Esophagus squamous epithelium (tissue), 4 donors: ENCODE measurements around the gene EPB41L5.

ENCODE experiments used
- POLR2A ChIP-seq, 4 donors: fragments of 450-650 bp; IDR thresholded peaks; one replicate each; pipeline ENCODE4 v1.6.1; 2017; ENCODE audit warnings: antibody characterized with exemption in 4 of 4, mild to moderate bottlenecking in 4 of 4, moderate library complexity in 3 of 4
- TF ChIP-seq, protein P1 (sequence below), 6 experiments: fragments of 450-650 bp in 4 of 6; fragments of 200-600 bp in 2 of 6; sonication (generic) in 2 of 6; IDR thresholded peaks; one replicate each; pipeline ENCODE4 v1.5.1; 2016 to 2019; ENCODE audit warnings: antibody characterized with exemption in 6 of 6, mild to moderate bottlenecking in 4 of 6, moderate library complexity in 4 of 6

DNA sequence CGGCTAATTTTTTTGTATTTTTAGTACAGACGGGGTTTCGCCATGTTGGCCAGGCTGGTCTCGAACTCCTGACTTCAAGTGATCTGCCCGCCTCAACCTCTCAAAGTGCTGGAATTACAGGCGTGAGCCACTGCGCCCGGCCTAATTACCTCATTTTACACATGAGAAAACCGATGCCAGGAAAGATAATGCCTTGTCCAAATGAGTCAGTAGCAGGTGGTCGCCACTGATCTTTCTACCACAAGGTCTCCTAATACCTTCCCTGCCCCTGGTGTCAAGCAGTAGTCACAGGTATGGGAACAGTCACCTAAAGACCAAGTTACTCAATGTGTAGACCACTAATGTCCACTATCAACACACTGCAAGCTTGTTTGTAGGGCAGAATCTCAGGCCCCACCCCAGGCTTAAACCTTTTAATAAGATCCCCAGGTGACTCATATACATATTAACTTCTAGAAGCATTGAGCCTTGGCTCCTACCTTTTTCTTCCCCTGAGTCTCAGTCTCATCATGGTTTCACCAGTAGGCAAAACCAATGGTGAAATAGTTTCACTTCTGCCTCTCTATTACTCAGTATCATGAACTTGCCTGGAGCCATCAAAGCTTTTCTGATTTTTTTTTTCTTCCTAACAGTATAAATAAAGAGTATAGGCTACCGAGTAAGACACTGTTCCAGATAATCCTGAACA lies 6.9 kb upstream of the EPB41L5 start:
- TF ChIP-seq, protein P1, sequence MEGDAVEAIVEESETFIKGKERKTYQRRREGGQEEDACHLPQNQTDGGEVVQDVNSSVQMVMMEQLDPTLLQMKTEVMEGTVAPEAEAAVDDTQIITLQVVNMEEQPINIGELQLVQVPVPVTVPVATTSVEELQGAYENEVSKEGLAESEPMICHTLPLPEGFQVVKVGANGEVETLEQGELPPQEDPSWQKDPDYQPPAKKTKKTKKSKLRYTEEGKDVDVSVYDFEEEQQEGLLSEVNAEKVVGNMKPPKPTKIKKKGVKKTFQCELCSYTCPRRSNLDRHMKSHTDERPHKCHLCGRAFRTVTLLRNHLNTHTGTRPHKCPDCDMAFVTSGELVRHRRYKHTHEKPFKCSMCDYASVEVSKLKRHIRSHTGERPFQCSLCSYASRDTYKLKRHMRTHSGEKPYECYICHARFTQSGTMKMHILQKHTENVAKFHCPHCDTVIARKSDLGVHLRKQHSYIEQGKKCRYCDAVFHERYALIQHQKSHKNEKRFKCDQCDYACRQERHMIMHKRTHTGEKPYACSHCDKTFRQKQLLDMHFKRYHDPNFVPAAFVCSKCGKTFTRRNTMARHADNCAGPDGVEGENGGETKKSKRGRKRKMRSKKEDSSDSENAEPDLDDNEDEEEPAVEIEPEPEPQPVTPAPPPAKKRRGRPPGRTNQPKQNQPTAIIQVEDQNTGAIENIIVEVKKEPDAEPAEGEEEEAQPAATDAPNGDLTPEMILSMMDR (IDR thresholded peaks at IDR 0.05) = no peak
- TF ChIP-seq POLR2A (IDR thresholded peaks at IDR 0.05) = no peak
